ENCODE results near the gene NCEH1. TPM values are rescaled to one million over a fixed set of nuclear protein-coding genes. Genes with fewer than 3 reads are reported as not detected.

NCEH1 gene
- total and polyA plus RNA-seq, 2 of the 13 experiments (the other 11 are each of a cell fraction or from before 2014, with no cell fraction given), result 12.9 to 21.4 TPM

DNA sequence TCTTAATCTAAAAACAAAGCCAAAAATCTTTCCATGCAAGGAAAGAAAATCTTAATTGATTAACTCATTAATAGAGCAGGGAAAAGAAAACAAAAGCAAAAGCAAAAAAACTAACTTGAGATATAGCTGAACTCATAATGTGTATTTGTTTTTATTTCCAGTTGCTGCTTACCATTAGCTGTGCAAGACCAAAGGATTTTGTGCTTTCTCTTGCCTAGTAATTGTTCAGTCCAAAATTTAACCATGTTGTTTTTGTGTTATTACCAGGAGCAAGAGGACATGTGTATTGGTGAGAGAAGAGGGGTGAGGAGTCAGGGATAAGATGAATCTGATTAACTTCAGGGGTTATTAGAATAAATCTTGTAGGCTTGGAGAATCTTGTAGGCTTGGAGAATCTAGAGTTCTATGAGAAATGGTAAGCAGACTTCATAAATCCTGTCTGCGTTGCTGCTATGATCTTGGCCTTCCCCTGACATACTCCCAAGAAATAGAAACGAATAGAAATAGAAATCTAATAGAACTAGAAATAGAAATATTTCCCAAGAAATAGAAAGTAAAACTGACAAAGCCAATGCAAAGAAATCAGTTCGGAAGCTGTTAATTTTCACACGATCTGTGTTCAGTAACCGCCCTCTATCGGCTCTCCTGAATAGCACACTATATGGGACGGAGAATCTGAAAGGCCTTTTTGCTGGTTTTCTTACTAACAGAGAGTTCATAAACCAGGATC lies 115.0 kb downstream of the NCEH1 start:
- ATAC-seq, result peak; percentile 70
- H3K4me2 ChIP-seq (ENCODE audit: low read depth, low read length), result peak overlapping the region; percentile 60
- no peaks in the 10 kb centered on the region for H3K79me2 ChIP-seq (ENCODE audit: insufficient read depth, low read length)
- WGBS (ENCODE audit: low lambda C conversion rate), result 8% methylated on average over 7 of the region's 7 CpGs
- no TSS peak for BruUV-seq (replicated peaks)
- no peaks in the 10 kb centered on the region for H4K20me1 ChIP-seq (ENCODE audit: insufficient read depth, low read length)
- H3K27me3 ChIP-seq (ENCODE audit: control insufficient read depth in 1 of 2, insufficient read depth in 2 of 2, low read length in 2 of 2), result no peaks in the 10 kb centered on the region
- DNase-seq (ENCODE audit: low spot score), result peak; percentile 63
- H3K9ac ChIP-seq (ENCODE audit: insufficient read depth, low read depth, low read length), result peak overlapping the region; percentile 51; the same call in 1 of the 2 replicates
- FAIRE-seq, result peak; percentile 80
- intact Hi-C loops (cut with micrococcal nuclease; ENCODE audit: unreplicated experiment) (loop anchor here (1.0 to 2.0 kb wide), 3 partner anchors 27 to 106 kb away; no protein-coding TSS in a partner anchor), in situ Hi-C loops (cut with HindIII; ENCODE audit: extremely low pct_ligation_motif_present, low pct_unique_long_range_greater_than_20kb) (loop anchor here (5.0 kb wide), 1 partner anchor 109 kb away; no protein-coding TSS in a partner anchor)
- ChIA-PET CTCF (ENCODE audit: low intra/inter-chr PET ratio, low total read pairs) (interaction anchor here (2.5 to 2.9 kb wide), 2 partner anchors 27 to 106 kb away, joined by 15 to 17 read pairs; no protein-coding TSS in a partner anchor), POLR2A (interaction anchor here (1.0 to 3.3 kb wide), 8 partner anchors 17 to 81 kb away, joined by 3 to 12 read pairs (median 4); partner anchors contain the start of gene TNFSF10)
- peak overlapping the region; percentile 96 for H3K27ac ChIP-seq (ENCODE audit: extremely low read length, insufficient read depth, low read length)
- no peaks in the 10 kb centered on the region for H3K9me3 ChIP-seq (ENCODE audit: low read length)
- H2AFZ ChIP-seq (ENCODE audit: low read length), result peak overlapping the region; percentile 61
- H3K4me1 ChIP-seq (ENCODE audit: insufficient read depth, low read length), result peaks cover 72% of the 10 kb centered on the region
- H3K36me3 ChIP-seq (replicated peaks in 1 of 2; ENCODE audit: control insufficient read depth in 1 of 2, insufficient read depth in 2 of 2, low read length in 2 of 2), result no peaks in the 10 kb centered on the region
- H3K4me3 ChIP-seq (replicated peaks in 1 of 3; ENCODE audit: insufficient read depth in 1 of 3, low read depth in 2 of 3, low read length in 3 of 3), result peak overlapping the region; percentile 17 to 35 (median 18); a peak in 4 of 6 replicates
- TF ChIP-seq CC2D1A (CRISPR knock-in tag; IDR thresholded peaks at IDR 0.05) (no peak), SALL1 (CRISPR knock-in tag; IDR thresholded peaks at IDR 0.05) (no peak), ARID3A (IDR thresholded peaks at IDR 0.05; ENCODE audit: low read depth, low read length) (peak; percentile 26; the same call in 1 of the 2 replicates), AGO1 (IDR thresholded peaks at IDR 0.05; ENCODE audit: low read depth, low read length, poor library complexity, severe bottlenecking) (no peak), RARA (CRISPR knock-in tag; IDR thresholded peaks at IDR 0.05) (no peak), HOXA7 (CRISPR knock-in tag; IDR thresholded peaks at IDR 0.05) (no peak), STAG1 (CRISPR knock-in tag; IDR thresholded peaks at IDR 0.05) (peak; percentile 87), ZNF235 (CRISPR knock-in tag; IDR thresholded peaks at IDR 0.05; ENCODE audit: borderline replicate concordance) (no peak), SRF (IDR thresholded peaks at IDR 0.05; ENCODE audit: low read depth, low read length) (no peak), ZNF362 (CRISPR knock-in tag; IDR thresholded peaks at IDR 0.05; ENCODE audit: borderline replicate concordance) (no peak), EEA1 (CRISPR knock-in tag; IDR thresholded peaks at IDR 0.05; ENCODE audit: borderline replicate concordance) (no peak), MEIS2 (CRISPR knock-in tag; IDR thresholded peaks at IDR 0.05) (no peak), JUND (CRISPR knock-in tag; IDR thresholded peaks at IDR 0.05) (no peak), ZFY (CRISPR knock-in tag; IDR thresholded peaks at IDR 0.05) (no peak), RAD21 (CRISPR knock-in tag; IDR thresholded peaks at IDR 0.05) (peak; percentile 67), SAP130 (CRISPR knock-in tag; IDR thresholded peaks at IDR 0.05; ENCODE audit: low read depth) (peak; percentile 22; the same call in 1 of the 2 replicates), GFI1 (CRISPR knock-in tag; IDR thresholded peaks at IDR 0.05; ENCODE audit: borderline replicate concordance) (peak; percentile 33; the same call in 1 of the 2 replicates), ZNF501 (CRISPR knock-in tag; IDR thresholded peaks at IDR 0.05) (no peak)
- TF ChIP-seq, protein P1, sequence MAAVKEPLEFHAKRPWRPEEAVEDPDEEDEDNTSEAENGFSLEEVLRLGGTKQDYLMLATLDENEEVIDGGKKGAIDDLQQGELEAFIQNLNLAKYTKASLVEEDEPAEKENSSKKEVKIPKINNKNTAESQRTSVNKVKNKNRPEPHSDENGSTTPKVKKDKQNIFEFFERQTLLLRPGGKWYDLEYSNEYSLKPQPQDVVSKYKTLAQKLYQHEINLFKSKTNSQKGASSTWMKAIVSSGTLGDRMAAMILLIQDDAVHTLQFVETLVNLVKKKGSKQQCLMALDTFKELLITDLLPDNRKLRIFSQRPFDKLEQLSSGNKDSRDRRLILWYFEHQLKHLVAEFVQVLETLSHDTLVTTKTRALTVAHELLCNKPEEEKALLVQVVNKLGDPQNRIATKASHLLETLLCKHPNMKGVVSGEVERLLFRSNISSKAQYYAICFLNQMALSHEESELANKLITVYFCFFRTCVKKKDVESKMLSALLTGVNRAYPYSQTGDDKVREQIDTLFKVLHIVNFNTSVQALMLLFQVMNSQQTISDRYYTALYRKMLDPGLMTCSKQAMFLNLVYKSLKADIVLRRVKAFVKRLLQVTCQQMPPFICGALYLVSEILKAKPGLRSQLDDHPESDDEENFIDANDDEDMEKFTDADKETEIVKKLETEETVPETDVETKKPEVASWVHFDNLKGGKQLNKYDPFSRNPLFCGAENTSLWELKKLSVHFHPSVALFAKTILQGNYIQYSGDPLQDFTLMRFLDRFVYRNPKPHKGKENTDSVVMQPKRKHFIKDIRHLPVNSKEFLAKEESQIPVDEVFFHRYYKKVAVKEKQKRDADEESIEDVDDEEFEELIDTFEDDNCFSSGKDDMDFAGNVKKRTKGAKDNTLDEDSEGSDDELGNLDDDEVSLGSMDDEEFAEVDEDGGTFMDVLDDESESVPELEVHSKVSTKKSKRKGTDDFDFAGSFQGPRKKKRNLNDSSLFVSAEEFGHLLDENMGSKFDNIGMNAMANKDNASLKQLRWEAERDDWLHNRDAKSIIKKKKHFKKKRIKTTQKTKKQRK (IDR thresholded peaks at IDR 0.05; ENCODE audit: low read length), result no peak
